CD4-positive, alpha-beta T cell (primary cell): ENCODE measurements around the gene ADAM23. TPM values are rescaled to one million over a fixed set of nuclear protein-coding genes. Genes with fewer than 3 reads are reported as not detected.

ENCODE experiments used
- ATAC-seq: fragments of 200-7000 bp; cut with Tn5 transposase; one replicate; pipeline ENCODE4 v1.10.0; 2022; ENCODE audit warnings: mild to moderate bottlenecking; ENCODE audit not compliant: poor library complexity
- CTCF ChIA-PET: fragments of 350-600 bp; sonication (Branson Sonifier 250); formaldehyde crosslinking; loops from one replicate; lab custom pipeline; 2021; ENCODE audit warnings: antibody characterized with exemption, inconsistent platforms; lab: Charles Lee
- POLR2A ChIA-PET: fragments of 350-600 bp; sonication (Branson Sonifier 250); formaldehyde crosslinking; loops from one replicate; lab custom pipeline; 2021; ENCODE audit warnings: antibody characterized with exemption, inconsistent platforms; lab: Charles Lee
- DNase-seq, 14 experiments: peaks; one replicate each; pipeline ENCODE4 v3.0.0-alpha.2; 2013 to 2020; ENCODE audit warnings: mixed read lengths in 2 of 14
- H3K27ac ChIP-seq, 2 donors: one replicate each; pipeline versions ENCODE4 v1.5.1 to v1.7.0; 2013; ENCODE audit warnings: low read length in 2 of 2, low read depth in 1 of 2, mild to moderate bottlenecking in 1 of 2
- H3K27me3 ChIP-seq, 2 experiments: 1 replicate in 1 of 2; 2 replicates in 1 of 2; pipeline versions ENCODE4 v1.6.1 to v1.7.0; 2013; ENCODE audit warnings: low read length in 2 of 2, control low read depth in 1 of 2, mild to moderate bottlenecking in 1 of 2, moderate library complexity in 1 of 2; ENCODE audit not compliant: insufficient read depth in 2 of 2, control insufficient read depth in 1 of 2
- H3K36me3 ChIP-seq: one replicate; pipeline ENCODE4 v1.6.1; 2013; ENCODE audit warnings: low read length, control low read depth; ENCODE audit not compliant: insufficient read depth
- H3K4me1 ChIP-seq: one replicate; pipeline ENCODE4 v1.6.1; 2013; ENCODE audit warnings: low read length, control low read depth; ENCODE audit not compliant: insufficient read depth
- H3K4me3 ChIP-seq: one replicate; pipeline ENCODE4 v1.5.1; 2013; ENCODE audit warnings: mild to moderate bottlenecking, low read length, moderate library complexity
- H3K9me3 ChIP-seq, 2 experiments: 1 replicate in 1 of 2; 2 replicates in 1 of 2; pipeline versions ENCODE4 v1.6.1 to v1.7.0; 2013; ENCODE audit warnings: low read length in 2 of 2, mild to moderate bottlenecking in 2 of 2, control low read depth in 1 of 2, moderate library complexity in 1 of 2; ENCODE audit not compliant: control insufficient read depth in 1 of 2, insufficient read depth in 1 of 2
- H3K27ac Mint-ChIP-seq: one replicate; pipeline ENCODE4 v1.8.0; 2020; ENCODE audit warnings: mixed read lengths
- H3K27me3 Mint-ChIP-seq: one replicate; pipeline ENCODE4 v1.8.0; 2021; ENCODE audit warnings: mixed read lengths
- H3K36me3 Mint-ChIP-seq: one replicate; pipeline ENCODE4 v1.8.0; 2021; ENCODE audit warnings: low read depth, mixed read lengths
- H3K4me1 Mint-ChIP-seq: one replicate; pipeline ENCODE4 v1.8.0; 2021; ENCODE audit warnings: low read depth, mixed read lengths
- H3K4me3 Mint-ChIP-seq: one replicate; pipeline ENCODE4 v1.8.0; 2020; ENCODE audit warnings: mild to moderate bottlenecking, mixed read lengths
- H3K9me3 Mint-ChIP-seq: one replicate; pipeline ENCODE4 v1.8.0; 2020; ENCODE audit warnings: mixed read lengths
- intact Hi-C, 2 experiments: fragments of 100-400 bp; cut with DNase I in 1 of 2; cut with micrococcal nuclease in 1 of 2; formaldehyde crosslinking; loops; one replicate each; pipeline versions ENCODE4 v1.15.1 to v1.9.0; 2023 to 2025; cut with DNase I, micrococcal nuclease
- total RNA-seq, 174 experiments: library from RNA in 2 of 174; stranded (reverse) in 2 of 174; gene quantifications; one replicate each; pipeline ENCODE4 v1.2.3 and lab custom pipeline; 2021 to 2026
- TF ChIP-seq, protein P1 (sequence below): fragments of 200-600 bp; IDR thresholded peaks from one replicate; pipeline ENCODE4 v1.8.0; 2022; ENCODE audit warnings: antibody characterized with exemption, mild to moderate bottlenecking

The ADAM23 gene
- total RNA-seq, 2 experiments from 2014 or later, result 6.3 to 7.7 TPM

DNA sequence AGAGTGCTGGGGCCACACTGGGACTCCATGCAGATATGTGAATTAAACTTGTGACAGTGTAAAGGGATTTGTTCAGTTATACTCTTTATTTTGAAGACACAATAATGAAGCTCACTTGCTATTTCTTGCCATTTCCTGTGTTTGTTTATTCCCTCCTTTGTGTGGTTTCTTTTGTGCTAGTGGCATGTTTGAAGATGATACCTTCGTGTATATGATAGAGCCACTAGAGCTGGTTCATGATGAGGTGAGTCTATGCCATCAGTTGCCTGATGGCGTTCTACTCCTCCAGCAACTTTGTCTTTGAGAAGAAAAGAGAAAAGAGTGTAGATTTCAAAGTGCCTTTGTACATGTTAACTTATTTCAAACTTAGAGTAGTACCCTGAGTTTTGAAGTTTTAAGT, 99.7 kb downstream of the ADAM23 start:
- Mint-ChIP-seq H3K27me3 (no peaks in the 10 kb centered on the region), H3K27ac (peak overlapping the region; percentile 19), H3K4me1 (peaks cover 19% of the 10 kb centered on the region), H3K4me3 (no peak overlapping the region), H3K36me3 (no peaks in the 10 kb centered on the region), H3K9me3 (no peaks in the 10 kb centered on the region)
- DNase-seq (peak in 3 of 14 experiments; percentile 17 to 37 (median 26)), ATAC-seq (peak; percentile 94)
- ChIA-PET CTCF (no interaction called here), POLR2A (interaction anchor here (0.6 to 1.1 kb wide), 4 partner anchors 13 to 321 kb away, joined by 3 to 6 read pairs (median 4); no protein-coding TSS in a partner anchor)
- H3K27me3 ChIP-seq, result no peaks in the 10 kb centered on the region
- H3K9me3 ChIP-seq, result no peaks in the 10 kb centered on the region
- no peaks in the 10 kb centered on the region for H3K36me3 ChIP-seq
- intact Hi-C loops, result loop anchor here in 1 of 2 experiments (2.0 kb wide), 1 partner anchor 14 kb away; no protein-coding TSS in a partner anchor
- peaks cover 3% of the 10 kb centered on the region for H3K4me1 ChIP-seq
- TF ChIP-seq, protein P1, sequence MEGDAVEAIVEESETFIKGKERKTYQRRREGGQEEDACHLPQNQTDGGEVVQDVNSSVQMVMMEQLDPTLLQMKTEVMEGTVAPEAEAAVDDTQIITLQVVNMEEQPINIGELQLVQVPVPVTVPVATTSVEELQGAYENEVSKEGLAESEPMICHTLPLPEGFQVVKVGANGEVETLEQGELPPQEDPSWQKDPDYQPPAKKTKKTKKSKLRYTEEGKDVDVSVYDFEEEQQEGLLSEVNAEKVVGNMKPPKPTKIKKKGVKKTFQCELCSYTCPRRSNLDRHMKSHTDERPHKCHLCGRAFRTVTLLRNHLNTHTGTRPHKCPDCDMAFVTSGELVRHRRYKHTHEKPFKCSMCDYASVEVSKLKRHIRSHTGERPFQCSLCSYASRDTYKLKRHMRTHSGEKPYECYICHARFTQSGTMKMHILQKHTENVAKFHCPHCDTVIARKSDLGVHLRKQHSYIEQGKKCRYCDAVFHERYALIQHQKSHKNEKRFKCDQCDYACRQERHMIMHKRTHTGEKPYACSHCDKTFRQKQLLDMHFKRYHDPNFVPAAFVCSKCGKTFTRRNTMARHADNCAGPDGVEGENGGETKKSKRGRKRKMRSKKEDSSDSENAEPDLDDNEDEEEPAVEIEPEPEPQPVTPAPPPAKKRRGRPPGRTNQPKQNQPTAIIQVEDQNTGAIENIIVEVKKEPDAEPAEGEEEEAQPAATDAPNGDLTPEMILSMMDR, result no peak
- no peak overlapping the region for H3K27ac ChIP-seq
- no peak overlapping the region for H3K4me3 ChIP-seq

DNA sequence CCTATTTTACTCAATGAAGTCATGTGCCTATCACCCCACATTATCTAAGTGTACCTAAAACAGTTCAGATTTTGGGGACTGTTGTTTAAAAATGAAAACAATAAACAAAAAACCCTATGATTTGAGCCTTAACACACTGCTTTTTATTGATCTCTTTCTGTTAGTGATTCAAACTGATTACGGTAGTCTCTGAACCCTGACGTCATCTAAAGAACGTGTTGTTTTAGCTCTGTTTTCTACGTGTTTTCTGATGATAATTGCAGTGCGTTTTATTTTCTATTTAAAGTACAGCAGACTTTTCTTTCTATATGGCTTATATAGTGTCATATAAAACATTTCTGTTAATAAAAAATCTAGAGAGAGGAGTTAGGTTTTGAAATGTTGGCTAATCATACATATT, 105.1 kb downstream of the ADAM23 start:
- ChIA-PET CTCF (no interaction called here), POLR2A (interaction anchor here (1.2 kb wide), 1 partner anchor 12 kb away, joined by 4 read pairs; no protein-coding TSS in a partner anchor)
- H3K27me3 ChIP-seq, result no peaks in the 10 kb centered on the region
- no peaks in the 10 kb centered on the region for H3K9me3 ChIP-seq
- H3K27ac ChIP-seq, result no peak overlapping the region
- ATAC-seq (no peak), DNase-seq (no peak)
- H3K4me1 ChIP-seq, result no peaks in the 10 kb centered on the region
- H3K36me3 ChIP-seq, result no peaks in the 10 kb centered on the region
- no peak overlapping the region for H3K4me3 ChIP-seq
- no peaks in the 10 kb centered on the region for H3K9me3 Mint-ChIP-seq
- no peaks in the 10 kb centered on the region for H3K27me3 Mint-ChIP-seq
- no peaks in the 10 kb centered on the region for H3K36me3 Mint-ChIP-seq
- no peak overlapping the region for H3K4me3 Mint-ChIP-seq
- H3K27ac Mint-ChIP-seq, result no peak overlapping the region
- H3K4me1 Mint-ChIP-seq, result peaks cover 4% of the 10 kb centered on the region
- intact Hi-C loops, result no loop called here
- TF ChIP-seq, protein P1, result no peak

DNA sequence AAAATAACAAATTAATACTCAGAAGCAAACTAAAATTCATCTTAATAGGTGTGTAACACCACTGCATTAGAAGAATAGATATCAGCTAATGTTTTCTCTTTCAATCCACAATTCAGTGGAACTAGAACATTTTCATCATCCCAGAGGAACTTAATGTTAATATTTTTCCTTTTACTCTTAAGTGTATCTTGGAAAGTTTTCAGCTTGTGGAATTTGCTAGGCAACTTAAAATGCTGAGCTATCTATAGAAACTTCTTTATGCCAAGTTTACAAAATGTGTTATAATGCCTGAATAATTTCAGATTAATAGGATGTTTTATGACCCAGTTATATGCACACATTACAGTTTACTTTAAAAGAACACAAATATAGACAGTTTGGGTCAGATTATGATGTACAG, 112.4 kb downstream of the ADAM23 start:
- Histone ChIP-seq H3K27ac (no peak overlapping the region), H3K4me1 (peaks cover 5% of the 10 kb centered on the region), H3K27me3 (no peaks in the 10 kb centered on the region), H3K36me3 (no peaks in the 10 kb centered on the region), H3K9me3 (no peaks in the 10 kb centered on the region), H3K4me3 (no peak overlapping the region)
- Mint-ChIP-seq H3K9me3 (no peaks in the 10 kb centered on the region), H3K4me3 (no peak overlapping the region), H3K27me3 (peaks cover 5% of the 10 kb centered on the region), H3K4me1 (peaks cover 42% of the 10 kb centered on the region), H3K36me3 (no peaks in the 10 kb centered on the region), H3K27ac (no peak overlapping the region)
- intact Hi-C loops, result loop anchor here (2.0 to 5.0 kb wide), 3 partner anchors 13 to 393 kb away; no protein-coding TSS in a partner anchor
- ChIA-PET CTCF (interaction anchor here (1.2 kb wide), 1 partner anchor 24 kb away, joined by 3 read pairs; no protein-coding TSS in a partner anchor), POLR2A (no interaction called here)
- ATAC-seq (no peak), DNase-seq (no peak)
- TF ChIP-seq, protein P1, result no peak
